Astrocyte (in vitro differentiated cells and primary cell): ENCODE results near the gene ADCY5. TPM values are rescaled to one million over a fixed set of nuclear protein-coding genes. Genes with fewer than 3 reads are reported as not detected.

Experiments
- DNase-seq: peaks from one replicate; pipeline ENCODE4 v3.0.0-alpha.2; 2010; ENCODE audit warnings: low read depth
- FAIRE-seq: peaks from 2 replicates; lab custom pipeline; 2011; peaks lifted over from hg19 to GRCh38; lab: Jason Lieb, UNC
- H2AFZ ChIP-seq: 2 replicates; pipeline ENCODE4 v1.6.0; 2012; ENCODE audit warnings: low read depth, low read length, inconsistent platforms
- H3K27ac ChIP-seq: 2 replicates; pipeline ENCODE4 v1.5.1; 2011; ENCODE audit warnings: low read depth, low read length, inconsistent platforms
- H3K27me3 ChIP-seq: 2 replicates; pipeline ENCODE4 v1.6.0; 2011; ENCODE audit warnings: low read length, inconsistent platforms; ENCODE audit not compliant: insufficient read depth
- H3K36me3 ChIP-seq: 2 replicates; pipeline ENCODE4 v1.5.1; 2011; ENCODE audit warnings: low read length, inconsistent platforms; ENCODE audit not compliant: insufficient read depth
- H3K4me1 ChIP-seq: 2 replicates; pipeline ENCODE4 v1.5.1; 2011; ENCODE audit warnings: low read length, inconsistent platforms; ENCODE audit not compliant: insufficient read depth
- H3K4me2 ChIP-seq: 2 replicates; pipeline ENCODE4 v1.6.0; 2012; ENCODE audit warnings: low read length, inconsistent platforms
- H3K4me3 ChIP-seq: 2 replicates; pipeline ENCODE4 v1.5.1; 2011; ENCODE audit warnings: low read depth, mild to moderate bottlenecking, low read length, inconsistent platforms; ENCODE audit not compliant: insufficient read depth
- H3K79me2 ChIP-seq: 2 replicates; pipeline ENCODE4 v1.6.0; 2012; ENCODE audit warnings: mild to moderate bottlenecking, low read length, inconsistent platforms; ENCODE audit not compliant: insufficient read depth
- H3K9ac ChIP-seq: 2 replicates; pipeline ENCODE4 v1.6.0; 2012; ENCODE audit warnings: mild to moderate bottlenecking, low read length, inconsistent platforms
- H3K9me3 ChIP-seq: 2 replicates; pipeline ENCODE4 v1.5.1; 2012; ENCODE audit warnings: low read depth, mild to moderate bottlenecking, low read length, inconsistent platforms; ENCODE audit not compliant: insufficient read depth
- H4K20me1 ChIP-seq: 2 replicates; pipeline ENCODE4 v1.6.0; 2012; ENCODE audit warnings: low read length, inconsistent platforms; ENCODE audit not compliant: insufficient read depth
- H3K27ac Mint-ChIP-seq: one replicate; pipeline ENCODE4 v1.8.0; 2021; ENCODE audit warnings: mild to moderate bottlenecking, mixed read lengths; ENCODE audit not compliant: unreplicated experiment
- H3K27me3 Mint-ChIP-seq: one replicate; pipeline ENCODE4 v1.8.0; 2021; ENCODE audit warnings: low read depth, mixed read lengths; ENCODE audit not compliant: unreplicated experiment
- H3K36me3 Mint-ChIP-seq: one replicate; pipeline ENCODE4 v1.8.0; 2021; ENCODE audit warnings: low read depth, mixed read lengths; ENCODE audit not compliant: unreplicated experiment
- H3K4me1 Mint-ChIP-seq: one replicate; pipeline ENCODE4 v1.8.0; 2021; ENCODE audit warnings: low read depth, mixed read lengths; ENCODE audit not compliant: unreplicated experiment
- H3K4me3 Mint-ChIP-seq: one replicate; pipeline ENCODE4 v1.8.0; 2021; ENCODE audit warnings: mild to moderate bottlenecking, moderate library complexity, mixed read lengths; ENCODE audit not compliant: unreplicated experiment
- H3K9me3 Mint-ChIP-seq: one replicate; pipeline ENCODE4 v1.8.0; 2021; ENCODE audit warnings: mild to moderate bottlenecking, mixed read lengths; ENCODE audit not compliant: unreplicated experiment
- EZH2 ChIP-seq: IDR thresholded peaks from 2 replicates; pipeline ENCODE4 v1.6.1; 2012; ENCODE audit warnings: mild to moderate bottlenecking, low read length, inconsistent platforms; ENCODE audit not compliant: insufficient read depth
- total RNA-seq: library from RNA; stranded (reverse); gene quantifications from 2 replicates; pipeline ENCODE4 v1.2.1, GENCODE V29; 2021
- TF ChIP-seq, protein P1 (sequence below): IDR thresholded peaks from 2 replicates; pipeline ENCODE4 v1.5.1; 2011; ENCODE audit warnings: low read depth, mild to moderate bottlenecking, inconsistent platforms, low read length, moderate library complexity; ENCODE audit not compliant: insufficient read depth

ADCY5 gene
- total RNA-seq, 1 donor from 2014 or later, result 1.2 TPM

DNA sequence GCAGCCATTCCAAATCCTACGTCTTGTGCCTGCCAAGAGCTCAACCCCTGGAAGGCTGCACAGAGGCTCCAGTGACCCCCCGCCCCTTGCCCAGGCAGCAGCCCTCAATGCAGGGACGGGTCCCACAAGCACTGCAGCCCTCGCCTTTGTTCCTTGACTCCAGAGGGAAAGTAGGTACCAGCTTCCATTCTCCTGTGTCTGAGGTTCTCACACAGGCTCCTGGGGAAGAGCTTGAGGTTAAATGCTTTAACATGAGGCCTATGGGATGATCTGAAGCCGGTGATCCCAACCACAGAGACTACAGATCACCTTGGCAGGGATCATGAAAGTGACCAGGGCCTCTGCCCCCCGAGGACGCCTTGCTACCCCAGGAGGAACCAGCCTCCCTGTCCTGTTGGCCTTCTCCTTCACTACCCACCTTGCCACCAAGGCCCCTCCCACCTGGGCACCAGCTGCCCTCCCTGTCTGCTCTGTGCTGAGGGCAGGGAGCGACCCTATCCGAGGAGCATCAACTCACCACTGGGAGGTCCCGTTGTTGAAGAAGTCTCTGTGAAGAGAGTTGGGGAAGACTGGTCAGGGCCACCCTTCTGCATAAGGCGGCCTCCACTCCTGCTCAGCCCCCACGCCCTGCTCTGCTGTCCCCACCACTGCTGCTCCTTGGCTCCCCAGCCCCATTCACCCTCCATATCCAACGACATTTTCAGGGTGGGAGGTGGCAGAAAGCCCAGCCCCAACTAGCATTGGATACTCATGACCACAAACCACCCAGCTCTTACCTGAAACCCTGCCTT lies 151.9 kb downstream of the ADCY5 start:
- Histone ChIP-seq H3K4me2 (no peak overlapping the region), H3K36me3 (no peaks in the 10 kb centered on the region), H3K4me3 (no peak overlapping the region), H3K27ac (no peak overlapping the region), H2AFZ (no peak overlapping the region), H3K9ac (no peak overlapping the region), H3K4me1 (no peaks in the 10 kb centered on the region), H3K9me3 (no peaks in the 10 kb centered on the region), H4K20me1 (no peaks in the 10 kb centered on the region), H3K79me2 (no peaks in the 10 kb centered on the region), H3K27me3 (peaks cover 2% of the 10 kb centered on the region)
- no peak overlapping the region for H3K4me3 Mint-ChIP-seq
- peaks cover 2% of the 10 kb centered on the region for H3K4me1 Mint-ChIP-seq
- no peak for DNase-seq
- peaks cover 42% of the 10 kb centered on the region for H3K27me3 Mint-ChIP-seq
- H3K27ac Mint-ChIP-seq, result no peak overlapping the region
- no peak for FAIRE-seq
- peaks cover 8% of the 10 kb centered on the region for H3K9me3 Mint-ChIP-seq
- TF ChIP-seq EZH2, result no peak
- H3K36me3 Mint-ChIP-seq, result peaks cover 3% of the 10 kb centered on the region

DNA sequence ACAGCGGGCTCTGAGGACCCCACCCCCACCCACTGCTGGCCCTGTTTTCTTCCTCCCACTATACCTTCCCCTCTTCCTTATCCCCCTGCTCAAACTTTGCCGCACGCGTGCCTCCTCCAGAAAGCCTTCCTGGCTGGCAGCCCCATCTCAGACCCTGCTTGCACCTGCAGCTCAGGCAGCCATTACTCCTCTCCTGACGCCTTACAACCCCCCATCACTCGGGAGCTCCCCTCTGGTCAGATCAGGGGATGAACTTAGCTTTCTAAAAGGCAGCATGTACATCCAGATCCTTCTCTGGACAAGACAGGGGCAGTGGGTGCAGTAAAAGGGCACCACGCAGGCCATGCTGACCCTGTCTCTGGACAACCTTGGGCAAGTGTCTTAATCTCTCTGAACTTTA lies 152.6 kb downstream of the ADCY5 start:
- FAIRE-seq, result no peak
- no peak overlapping the region for H3K4me3 ChIP-seq

DNA sequence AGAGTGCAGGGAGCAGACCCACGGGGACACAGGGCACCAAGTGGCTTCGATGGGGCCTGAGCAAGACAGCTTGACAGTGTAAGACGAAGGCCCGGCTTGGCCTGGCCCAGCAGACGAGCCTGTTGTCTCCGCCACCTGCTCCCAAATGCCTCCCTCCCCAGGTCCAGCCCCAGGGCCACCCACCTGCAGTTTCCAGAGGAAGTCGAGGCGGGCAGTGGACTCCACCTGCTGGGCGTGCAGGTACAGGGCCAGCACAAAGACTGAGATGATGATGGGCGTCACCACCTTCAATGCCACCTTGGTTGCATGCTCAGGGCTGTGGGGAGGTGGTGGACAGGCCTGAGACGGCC lies 153.0 kb downstream of the ADCY5 start:
- Histone ChIP-seq H3K27ac (no peak overlapping the region), H3K9ac (no peak overlapping the region), H3K4me1 (no peaks in the 10 kb centered on the region), H4K20me1 (no peaks in the 10 kb centered on the region), H2AFZ (no peak overlapping the region), H3K9me3 (no peaks in the 10 kb centered on the region), H3K79me2 (no peaks in the 10 kb centered on the region), H3K4me2 (no peak overlapping the region), H3K27me3 (peaks cover 2% of the 10 kb centered on the region), H3K36me3 (no peaks in the 10 kb centered on the region), H3K4me3 (no peak overlapping the region)
- FAIRE-seq (no peak), DNase-seq (no peak)
- TF ChIP-seq, protein P1, sequence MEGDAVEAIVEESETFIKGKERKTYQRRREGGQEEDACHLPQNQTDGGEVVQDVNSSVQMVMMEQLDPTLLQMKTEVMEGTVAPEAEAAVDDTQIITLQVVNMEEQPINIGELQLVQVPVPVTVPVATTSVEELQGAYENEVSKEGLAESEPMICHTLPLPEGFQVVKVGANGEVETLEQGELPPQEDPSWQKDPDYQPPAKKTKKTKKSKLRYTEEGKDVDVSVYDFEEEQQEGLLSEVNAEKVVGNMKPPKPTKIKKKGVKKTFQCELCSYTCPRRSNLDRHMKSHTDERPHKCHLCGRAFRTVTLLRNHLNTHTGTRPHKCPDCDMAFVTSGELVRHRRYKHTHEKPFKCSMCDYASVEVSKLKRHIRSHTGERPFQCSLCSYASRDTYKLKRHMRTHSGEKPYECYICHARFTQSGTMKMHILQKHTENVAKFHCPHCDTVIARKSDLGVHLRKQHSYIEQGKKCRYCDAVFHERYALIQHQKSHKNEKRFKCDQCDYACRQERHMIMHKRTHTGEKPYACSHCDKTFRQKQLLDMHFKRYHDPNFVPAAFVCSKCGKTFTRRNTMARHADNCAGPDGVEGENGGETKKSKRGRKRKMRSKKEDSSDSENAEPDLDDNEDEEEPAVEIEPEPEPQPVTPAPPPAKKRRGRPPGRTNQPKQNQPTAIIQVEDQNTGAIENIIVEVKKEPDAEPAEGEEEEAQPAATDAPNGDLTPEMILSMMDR, result no peak
- no peak for TF ChIP-seq EZH2
- Mint-ChIP-seq H3K4me3 (no peak overlapping the region), H3K27ac (no peak overlapping the region), H3K36me3 (peaks cover 3% of the 10 kb centered on the region), H3K9me3 (peaks cover 13% of the 10 kb centered on the region), H3K4me1 (peaks cover 2% of the 10 kb centered on the region), H3K27me3 (peaks cover 47% of the 10 kb centered on the region)

More for the DNA sequence above, 152.6 kb downstream of the ADCY5 start:
- Mint-ChIP-seq H3K9me3 (peaks cover 11% of the 10 kb centered on the region), H3K4me1 (peaks cover 2% of the 10 kb centered on the region), H3K36me3 (peaks cover 3% of the 10 kb centered on the region), H3K27me3 (peaks cover 47% of the 10 kb centered on the region), H3K4me3 (no peak overlapping the region), H3K27ac (no peak overlapping the region)
- no peaks in the 10 kb centered on the region for H3K9me3 ChIP-seq
- H3K4me1 ChIP-seq, result no peaks in the 10 kb centered on the region
- no peaks in the 10 kb centered on the region for H3K36me3 ChIP-seq
- TF ChIP-seq EZH2, result no peak
- TF ChIP-seq, protein P1, result no peak
- no peak overlapping the region for H2AFZ ChIP-seq
- no peak for DNase-seq
- H4K20me1 ChIP-seq, result no peaks in the 10 kb centered on the region
- H3K9ac ChIP-seq, result no peak overlapping the region
- no peaks in the 10 kb centered on the region for H3K79me2 ChIP-seq
- no peak overlapping the region for H3K27ac ChIP-seq
- peaks cover 2% of the 10 kb centered on the region for H3K27me3 ChIP-seq
- no peak overlapping the region for H3K4me2 ChIP-seq
